ENCODE results near the gene DNAJC4. TPM values are rescaled to one million over a fixed set of nuclear protein-coding genes. Genes with fewer than 3 reads are reported as not detected.

The DNAJC4 gene
- total and polyA plus RNA-seq, 9 of the 15 experiments (the other 6 are each of a cell fraction or from before 2014, with no cell fraction given) = 4.0 to 32.6 (median 19.9) TPM

- 0 out of 2 replicates have a peak, but pooled peaks have one; percentile 41 for TF ChIP-seq ETS1 (conservative IDR thresholded peaks at IDR 0.05; ENCODE audit: control insufficient read depth, low read depth, low read length)
- TF ChIP-seq MAX (CRISPR knock-in tag; IDR thresholded peaks at IDR 0.05) = 0 out of 2 replicates have a peak, but pooled peaks have one; percentile 31
- TF ChIP-seq ZNF830 (CRISPR knock-in tag; IDR thresholded peaks at IDR 0.05) = peak; percentile 40; the same call in 1 of the 2 replicates
- no peak for TF ChIP-seq MIER1 (IDR thresholded peaks at IDR 0.05; ENCODE audit: low read depth)
- no peak for TF ChIP-seq NCOA1 (IDR thresholded peaks at IDR 0.05; ENCODE audit: low read depth)
- TF ChIP-seq MAZ (CRISPR knock-in tag; conservative IDR thresholded peaks at IDR 0.05 in 1 of 2, IDR thresholded peaks at IDR 0.05 in 1 of 2) = peak in 1 of 2 experiments; percentile 37; a peak in 3 of 4 replicates
- peak; percentile 4 for TF ChIP-seq PHF20 (IDR thresholded peaks at IDR 0.05; ENCODE audit: partially characterized antibody)
- TF ChIP-seq PURB (CRISPR knock-in tag; IDR thresholded peaks at IDR 0.05; ENCODE audit: low read depth) = no peak
- TF ChIP-seq ZNF586 (CRISPR knock-in tag; conservative IDR thresholded peaks at IDR 0.05) = no peak
- TF ChIP-seq THAP12 (CRISPR knock-in tag; IDR thresholded peaks at IDR 0.05) = no peak
- 0 out of 2 replicates have a peak, but pooled peaks have one; percentile 27 for TF ChIP-seq EP400 (IDR thresholded peaks at IDR 0.05)
- TF ChIP-seq ZNF449 (CRISPR knock-in tag; IDR thresholded peaks at IDR 0.05) = 0 out of 2 replicates have a peak, but pooled peaks have one; percentile 9
- no peak for TF ChIP-seq MLLT1 (IDR thresholded peaks at IDR 0.05)
- TF ChIP-seq SMAD4 (CRISPR knock-in tag; conservative IDR thresholded peaks at IDR 0.05) = peak; percentile 40; the same call in 1 of the 2 replicates
- TF ChIP-seq POLR2G (IDR thresholded peaks at IDR 0.05; ENCODE audit: low read depth, low read length) = peak; percentile 60; the same call in 1 of the 2 replicates
- no peak for TF ChIP-seq RBM17 (IDR thresholded peaks at IDR 0.05; ENCODE audit: borderline replicate concordance, low read depth, low read length)
- no peak for TF ChIP-seq KDM4B (IDR thresholded peaks at IDR 0.05; ENCODE audit: borderline replicate concordance in 2 of 2, low read depth in 1 of 2)
- TF ChIP-seq NRF1 (conservative IDR thresholded peaks at IDR 0.05 in 1 of 2, IDR thresholded peaks at IDR 0.05 in 1 of 2) = peak; percentile 57 to 58; a peak in 3 of 4 replicates
- TF ChIP-seq ILF3 (IDR thresholded peaks at IDR 0.05; ENCODE audit: borderline replicate concordance) = no peak
- no peak for TF ChIP-seq BACH1 (tag; IDR thresholded peaks at IDR 0.05)
- TF ChIP-seq ZKSCAN1 (IDR thresholded peaks at IDR 0.05; ENCODE audit: low read depth, low read length) = no peak
Measured at GRCh38 chr11:64226507-64227051, 3.8 kb upstream of the DNAJC4 start (continued).
